Stimulated activated CD8-positive, alpha-beta memory T cell treated with anti-CD3 and anti-CD28 coated beads, Interleukin-2, amount 100 ng/mL, for 48 hours (primary cell): ENCODE measurements around the gene NCOA1.
"Not testable (repeated sequence)": the region's sequence is repeated elsewhere in the genome, so short reads cannot be mapped to it uniquely, and the experiment has no call there.

Experiments used
- DNase-seq, 2 donors: peaks; one replicate each; pipeline ENCODE4 v3.0.0-alpha.2; 2020; ENCODE audit warnings: low read depth in 2 of 2

The NCOA1 gene

GRCh38 chr2:24577481-24577880 is 86.4 kb downstream of the NCOA1 start:
- no peak for DNase-seq

GRCh38 chr2:24579053-24579803 is 88.2 kb downstream of the NCOA1 start:
- DNase-seq: no peak

DNA sequence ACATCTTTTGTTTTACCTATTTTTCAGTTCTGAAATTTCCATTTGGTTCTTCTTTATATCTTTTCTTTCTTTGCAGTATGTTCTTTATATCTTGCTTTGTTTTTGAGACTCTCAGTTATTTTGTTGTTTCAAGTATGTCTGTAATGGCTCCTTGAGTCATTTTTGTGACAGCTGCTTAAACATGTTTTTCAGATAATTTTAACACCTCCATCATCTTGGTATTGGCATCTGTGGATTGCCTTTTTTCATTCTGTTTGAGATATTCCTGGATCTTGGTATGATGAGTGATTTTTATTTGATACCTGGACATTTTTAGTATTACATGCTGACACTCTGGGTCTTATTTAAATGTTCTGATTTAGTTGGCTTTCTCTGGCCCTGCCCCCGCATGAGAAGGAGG is 89.5 kb downstream of the NCOA1 start:
- DNase-seq: no peak

DNA sequence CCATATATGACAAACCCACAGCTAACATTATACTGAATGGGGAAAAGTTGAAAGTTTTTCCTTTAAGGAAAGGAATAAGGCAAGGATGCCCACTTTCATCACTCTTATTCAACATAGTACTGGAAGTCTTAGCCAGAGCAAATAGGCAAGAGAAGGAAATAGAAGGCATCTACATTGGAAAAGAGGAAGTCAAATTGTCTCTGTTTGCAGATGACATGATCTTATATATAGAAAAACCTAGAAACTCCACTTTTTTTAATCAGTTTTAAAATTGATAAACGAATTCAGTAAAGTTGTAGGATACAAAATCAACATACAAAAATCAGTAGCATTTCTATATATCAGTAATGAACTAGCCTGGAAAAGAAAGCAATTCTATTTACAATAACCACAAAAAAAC is 90.9 kb downstream of the NCOA1 start:
- DNase-seq: not testable (repeated sequence)

- DNase-seq: peak in 1 of 2 donors; percentile 7
Measured at GRCh38 chr2:24586955-24587354, 95.9 kb downstream of the NCOA1 start.

DNA sequence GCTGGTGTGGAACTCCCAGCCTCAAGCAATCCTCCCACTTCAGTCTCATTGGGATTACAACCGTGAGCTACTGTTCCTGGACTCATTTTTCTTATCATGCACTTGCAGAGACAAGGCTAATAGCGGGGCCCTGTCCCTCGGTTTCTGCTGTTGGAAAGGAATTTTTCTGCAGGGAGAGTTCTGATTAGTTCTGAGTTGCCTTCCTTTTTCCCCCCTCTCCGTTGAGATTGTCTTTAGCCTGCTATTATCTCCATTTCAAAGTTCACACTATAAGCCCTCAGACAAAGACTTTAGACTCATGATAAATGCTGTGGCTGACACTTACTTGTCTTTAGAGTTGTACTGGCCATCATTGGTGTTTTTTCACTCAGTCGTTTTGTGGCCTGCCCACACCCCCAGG is 97.2 kb downstream of the NCOA1 start:
- DNase-seq: no peak

- DNase-seq: no peak
Measured at GRCh38 chr2:24592441-24593100, 101.5 kb downstream of the NCOA1 start.

GRCh38 chr2:24594283-24594682 is 103.2 kb downstream of the NCOA1 start:
- DNase-seq: no peak

DNA sequence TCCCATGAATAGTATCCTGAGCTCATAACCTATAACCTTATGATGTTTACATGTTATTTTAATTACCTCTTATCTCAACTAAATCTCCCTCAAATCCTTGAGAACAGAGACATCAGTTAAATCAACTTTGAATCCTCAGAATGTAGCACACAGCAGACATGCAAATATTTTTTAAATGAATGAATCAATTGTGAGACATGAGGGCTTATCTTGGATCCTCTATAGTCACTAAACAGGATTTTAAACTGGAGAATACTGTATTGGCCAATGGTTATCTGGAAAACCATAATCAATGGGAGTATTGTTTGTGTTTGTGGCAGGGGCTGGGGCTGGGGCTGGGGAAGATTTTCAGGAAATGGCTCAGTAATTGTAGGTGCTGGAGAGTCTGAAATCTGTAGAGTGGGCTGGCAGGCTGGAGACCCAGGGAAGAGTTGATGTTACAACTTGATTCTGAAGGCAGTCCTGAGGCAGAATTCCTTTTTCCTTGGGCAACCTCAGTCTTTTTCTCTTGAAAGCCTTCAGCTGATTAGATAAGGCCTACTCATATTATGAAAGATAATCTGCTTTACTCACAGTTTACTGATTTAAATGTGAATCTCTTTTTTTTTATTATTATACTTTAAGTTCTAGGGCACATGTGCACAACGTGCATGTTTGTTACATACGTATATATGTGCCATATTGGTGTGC is 106.3 kb downstream of the NCOA1 start:
- no peak for DNase-seq

DNA sequence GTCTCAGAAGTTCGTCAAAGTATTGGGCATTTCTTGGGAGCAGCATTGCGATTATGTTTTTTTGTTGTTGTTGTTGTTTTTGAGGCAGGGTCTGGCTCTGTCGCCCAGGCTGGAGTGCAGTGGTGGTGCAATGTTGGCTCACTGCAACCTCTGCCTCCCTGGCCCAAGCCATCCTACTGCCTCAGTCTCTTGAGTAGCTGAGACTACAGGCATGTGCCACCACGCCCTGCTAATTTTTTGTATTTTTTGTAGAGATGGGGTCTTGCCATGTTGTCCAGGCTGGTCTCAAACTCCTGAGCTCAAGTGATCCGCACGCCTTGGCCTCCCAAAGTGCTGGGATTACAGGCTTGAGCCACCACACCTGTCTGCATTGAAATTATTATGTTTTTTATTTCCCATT is 109.1 kb downstream of the NCOA1 start:
- DNase-seq: not testable (repeated sequence)

DNA sequence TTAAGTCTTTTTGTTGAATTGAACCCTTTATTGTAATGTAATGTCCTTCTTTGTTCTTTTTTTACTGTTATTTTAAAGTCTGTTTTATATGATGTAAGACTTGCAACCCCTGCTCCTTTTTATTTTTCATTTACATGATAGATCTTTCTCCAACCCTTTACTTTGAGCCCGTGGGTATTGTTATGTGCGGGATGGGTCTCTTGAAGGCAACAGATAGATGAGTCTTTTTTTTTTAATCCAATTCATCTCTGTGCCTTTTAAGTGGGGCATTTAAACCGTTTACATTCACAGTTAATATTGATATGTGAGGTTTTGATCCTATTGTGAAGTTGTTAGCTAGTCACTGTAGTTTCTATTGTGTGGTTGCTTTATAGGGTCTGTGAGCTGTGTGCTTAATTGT is 120.6 kb downstream of the NCOA1 start:
- no peak for DNase-seq

DNA sequence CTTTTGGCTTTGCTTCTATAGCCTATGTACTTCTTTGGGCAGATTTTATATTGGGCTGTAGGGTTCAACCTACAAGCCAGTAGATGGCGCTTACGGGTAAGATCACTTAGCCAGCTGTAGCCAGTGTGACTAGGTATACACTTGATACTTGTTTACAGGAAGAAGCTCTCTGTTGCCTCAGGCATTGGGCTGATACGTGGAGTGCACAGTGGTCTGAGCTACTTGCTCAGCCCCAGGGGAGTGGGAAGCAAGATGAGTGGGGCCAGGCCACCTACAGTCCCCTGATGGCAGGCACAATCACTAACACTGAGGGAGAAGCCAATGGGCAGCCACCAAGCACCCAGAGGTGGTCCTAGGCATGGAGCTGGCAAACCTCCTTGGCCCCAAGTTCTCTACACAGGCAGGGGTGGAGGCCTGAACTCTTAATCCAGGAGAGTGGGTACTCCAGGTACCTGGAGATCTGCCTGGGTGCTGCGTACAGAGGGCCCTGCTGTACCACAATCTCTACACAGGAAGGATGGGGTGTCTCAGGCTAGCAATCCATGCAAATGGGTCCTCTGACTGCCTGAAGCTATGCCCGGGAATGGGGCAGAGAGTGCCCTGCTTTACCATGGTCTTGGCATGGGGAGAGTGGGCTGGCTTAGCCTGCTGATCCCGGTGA is 122.2 kb downstream of the NCOA1 start:
- DNase-seq: peak in 1 of 2 donors; percentile 1

DNA sequence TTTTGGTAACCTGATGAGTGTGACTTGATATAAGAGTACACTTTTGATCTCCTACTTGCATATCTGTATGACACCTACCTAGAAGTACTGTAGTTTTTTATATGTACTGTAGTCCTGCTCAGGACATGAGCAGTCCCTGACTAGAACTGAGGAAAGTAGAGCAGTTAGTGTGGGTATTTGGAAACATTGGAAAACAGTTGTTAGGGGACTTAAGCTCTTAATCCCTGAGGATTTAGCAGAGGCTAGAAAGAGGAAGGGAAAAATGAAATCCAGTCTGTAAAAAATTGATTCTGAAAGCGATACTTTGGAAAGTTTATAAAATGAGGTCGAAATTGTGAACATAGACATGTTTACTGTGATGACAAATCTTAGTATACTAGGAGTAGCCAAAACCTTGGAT is 125.6 kb downstream of the NCOA1 start:
- no peak for DNase-seq

- no peak for DNase-seq
Measured at GRCh38 chr2:24617424-24617823, 126.4 kb downstream of the NCOA1 start.

DNA sequence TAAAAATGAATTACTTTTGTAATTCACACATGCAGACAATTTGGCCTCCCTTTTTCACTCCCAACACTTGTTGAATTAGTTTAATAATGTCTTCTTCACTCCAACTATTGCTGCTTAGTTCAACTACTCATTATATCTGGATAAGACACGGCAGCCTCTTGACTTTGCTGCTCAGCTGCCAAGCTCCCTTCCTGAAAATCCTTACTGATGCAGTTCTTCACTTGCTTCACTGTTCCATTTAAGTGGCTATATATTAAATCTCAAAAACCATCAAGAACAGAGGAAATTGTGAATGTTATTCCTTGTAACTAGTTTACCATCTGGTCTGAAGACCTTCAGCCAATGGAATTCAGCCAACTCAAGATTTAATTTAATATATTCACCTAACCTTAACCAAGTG is 127.1 kb downstream of the NCOA1 start:
- DNase-seq: no peak

GRCh38 chr2:24618680-24619079 is 127.6 kb downstream of the NCOA1 start:
- DNase-seq: no peak

- DNase-seq: no peak
Measured at GRCh38 chr2:24620936-24621335, 129.9 kb downstream of the NCOA1 start.

- DNase-seq: no peak
Measured at GRCh38 chr2:24621779-24622538, 130.9 kb downstream of the NCOA1 start.

GRCh38 chr2:24623535-24623934 is 132.5 kb downstream of the NCOA1 start:
- DNase-seq: no peak

DNA sequence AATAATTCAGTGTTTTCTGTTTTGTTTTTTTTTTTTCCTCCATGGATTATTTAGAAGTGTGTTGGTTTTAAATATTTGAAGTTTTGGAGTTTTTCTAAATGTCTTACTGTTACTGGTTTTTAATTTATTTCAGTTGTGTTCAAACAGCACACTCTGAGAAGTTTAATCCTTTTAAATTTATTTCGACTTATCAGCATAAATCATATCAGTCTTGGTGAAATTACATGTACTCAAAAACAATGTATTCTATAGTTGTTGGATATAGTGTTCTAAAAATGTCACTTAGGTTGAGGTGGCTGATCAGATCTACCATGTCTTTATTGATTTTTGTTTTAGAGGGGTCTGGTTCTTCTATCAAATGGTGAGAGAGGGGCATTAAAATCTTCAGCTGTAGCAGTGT is 134.7 kb downstream of the NCOA1 start:
- no peak for DNase-seq

DNA sequence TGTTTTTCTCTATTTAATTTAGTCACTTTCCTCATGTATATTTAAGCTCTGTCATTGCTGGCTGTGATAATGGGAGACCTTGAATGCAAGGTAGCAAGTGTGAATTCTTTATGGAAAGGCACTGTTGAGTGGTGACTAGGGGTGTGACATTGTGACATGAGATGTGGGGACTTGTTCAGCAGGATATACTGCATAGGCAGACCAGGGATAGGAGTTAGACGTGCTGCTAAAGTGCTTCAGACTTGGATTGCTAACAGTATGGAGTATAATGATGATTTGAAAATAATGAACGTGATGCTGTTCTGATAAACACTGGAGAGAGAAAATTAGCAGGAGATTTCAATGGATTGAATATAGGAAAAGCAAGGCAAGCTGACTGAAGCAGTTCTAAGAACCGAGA is 135.1 kb downstream of the NCOA1 start:
- DNase-seq: no peak

DNA sequence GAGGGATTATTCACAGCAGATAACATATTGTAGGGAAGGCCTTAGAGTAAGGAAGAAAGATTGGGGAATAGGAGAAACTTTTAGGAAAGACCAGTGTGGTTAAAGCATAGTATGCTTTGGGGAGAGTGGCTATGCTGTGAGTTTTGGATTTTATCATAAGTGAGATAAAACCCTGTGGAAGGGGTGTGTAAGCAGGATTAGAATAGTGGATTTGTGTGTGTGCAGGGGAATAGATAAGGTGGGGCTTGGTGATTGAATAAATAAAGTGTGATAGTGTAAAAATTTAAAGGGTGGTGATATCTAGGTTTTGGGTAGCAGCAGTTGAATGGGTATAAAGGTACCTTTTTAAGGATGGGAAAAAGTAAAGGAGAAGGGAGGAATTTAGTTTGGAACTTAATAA is 137.7 kb downstream of the NCOA1 start:
- DNase-seq: no peak
